ENCODE data around the gene KMT2A.

DNA sequence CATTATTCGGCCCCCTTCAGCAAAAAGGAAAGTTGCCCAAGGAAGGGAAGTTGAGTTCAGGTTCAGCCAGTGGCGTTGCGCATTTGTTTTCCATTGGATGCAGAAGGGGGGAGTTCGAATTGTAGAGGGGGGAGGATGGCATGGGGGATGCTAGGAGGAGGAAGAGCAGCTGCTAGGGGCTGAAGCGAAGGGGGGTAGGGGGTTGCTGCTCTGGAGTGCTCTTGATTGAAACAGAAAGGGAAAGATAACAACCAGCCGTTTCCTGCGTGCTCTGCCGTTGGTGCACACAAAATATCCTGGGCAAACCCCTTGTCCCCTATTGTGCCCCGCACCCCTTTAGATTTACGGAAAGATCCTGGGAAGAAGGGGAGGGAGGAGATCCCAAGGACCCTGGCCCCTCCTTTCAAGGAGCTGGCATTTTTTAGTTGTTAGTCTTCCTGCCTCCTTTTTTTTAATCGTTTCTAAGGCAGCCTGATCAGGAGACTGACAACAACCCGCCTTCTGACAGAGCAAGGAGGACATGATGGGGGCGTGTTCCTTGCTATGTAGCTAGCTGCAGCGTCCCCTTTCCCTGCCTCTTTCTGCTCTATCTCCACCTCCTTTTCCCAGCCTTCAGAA lies 2.1 kb downstream of the KMT2A start:
- TF ChIP-seq, protein P1, sequence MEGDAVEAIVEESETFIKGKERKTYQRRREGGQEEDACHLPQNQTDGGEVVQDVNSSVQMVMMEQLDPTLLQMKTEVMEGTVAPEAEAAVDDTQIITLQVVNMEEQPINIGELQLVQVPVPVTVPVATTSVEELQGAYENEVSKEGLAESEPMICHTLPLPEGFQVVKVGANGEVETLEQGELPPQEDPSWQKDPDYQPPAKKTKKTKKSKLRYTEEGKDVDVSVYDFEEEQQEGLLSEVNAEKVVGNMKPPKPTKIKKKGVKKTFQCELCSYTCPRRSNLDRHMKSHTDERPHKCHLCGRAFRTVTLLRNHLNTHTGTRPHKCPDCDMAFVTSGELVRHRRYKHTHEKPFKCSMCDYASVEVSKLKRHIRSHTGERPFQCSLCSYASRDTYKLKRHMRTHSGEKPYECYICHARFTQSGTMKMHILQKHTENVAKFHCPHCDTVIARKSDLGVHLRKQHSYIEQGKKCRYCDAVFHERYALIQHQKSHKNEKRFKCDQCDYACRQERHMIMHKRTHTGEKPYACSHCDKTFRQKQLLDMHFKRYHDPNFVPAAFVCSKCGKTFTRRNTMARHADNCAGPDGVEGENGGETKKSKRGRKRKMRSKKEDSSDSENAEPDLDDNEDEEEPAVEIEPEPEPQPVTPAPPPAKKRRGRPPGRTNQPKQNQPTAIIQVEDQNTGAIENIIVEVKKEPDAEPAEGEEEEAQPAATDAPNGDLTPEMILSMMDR (IDR thresholded peaks at IDR 0.05), result no peak
- peak in 1 of 4 donors; percentile 27 for TF ChIP-seq POLR2AphosphoS5 (IDR thresholded peaks at IDR 0.05)
- no peak for TF ChIP-seq EP300 (IDR thresholded peaks at IDR 0.05)

Measured in sigmoid colon (tissue), 4 donors.